ENCODE data around the gene ZNF577.

DNA sequence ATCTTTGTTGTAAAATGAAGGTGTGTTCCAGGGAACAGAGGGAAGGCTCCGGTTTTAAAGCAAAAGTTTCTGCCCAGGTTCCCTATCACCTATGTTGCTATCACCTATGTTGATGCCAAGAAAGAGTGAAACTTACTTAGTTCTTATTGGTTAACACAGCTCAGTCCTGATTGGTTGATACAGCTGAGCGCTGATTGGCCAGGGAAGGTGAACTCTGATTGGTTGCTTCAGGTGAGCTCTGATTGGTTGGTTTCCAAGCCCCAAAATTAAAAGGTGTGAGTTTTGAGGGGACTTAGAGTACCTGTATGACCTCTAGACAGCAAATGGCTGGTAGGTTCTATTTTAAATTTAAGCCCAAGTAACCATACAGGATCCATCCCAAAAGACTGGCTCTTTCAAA, 50.6 kb downstream of the ZNF577 start:
- TF ChIP-seq CTCF (IDR thresholded peaks at IDR 0.05) = no peak
- TF ChIP-seq POLR2A (IDR thresholded peaks at IDR 0.05) = no peak

Data from heart left ventricle (tissue), 13 donors.